ENCODE results near the gene ADI1. TPM values are rescaled to one million over a fixed set of nuclear protein-coding genes. Genes with fewer than 3 reads are reported as not detected.
A peak's percentile ranks its signal among the peaks of the same experiment; 100 is the strongest.

Gene ADI1
- polyA plus RNA-seq, 1 of the 3 experiments (the other 2 are of a cell fraction): 67.2 TPM

DNA sequence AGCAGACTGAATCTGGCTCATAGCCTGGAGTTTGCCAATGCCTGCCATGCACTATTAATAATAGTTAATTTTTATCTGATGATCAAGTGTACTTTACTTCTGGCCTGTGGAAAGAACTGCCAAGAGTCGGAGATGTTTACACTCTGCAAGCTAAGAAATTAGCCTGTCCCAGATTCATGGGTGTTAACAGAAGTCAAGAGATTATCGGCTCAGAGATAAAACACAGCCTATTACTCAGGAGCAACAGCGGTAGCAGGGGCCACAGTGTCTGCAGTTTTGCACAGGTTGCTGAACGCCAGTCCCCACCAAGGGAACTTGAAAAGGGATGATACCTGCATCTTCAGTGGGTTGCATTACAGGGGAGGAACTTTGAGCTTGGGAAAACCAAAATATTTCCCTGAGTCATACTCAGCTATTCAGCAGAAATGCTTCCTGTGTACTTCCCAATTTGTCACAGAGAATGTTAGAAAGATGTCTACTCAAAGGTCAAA lies 4.3 kb upstream of the ADI1 start:
- POLR2A ChIA-PET: interaction anchor here (0.7 kb wide), 1 partner anchor 35 kb away, joined by 3 read pairs; the partner anchor contains the start of gene RNASEH1
- Histone ChIP-seq H3K36me3 (replicated peaks in 1 of 2; ENCODE audit: control insufficient read depth in 1 of 2, insufficient read depth in 2 of 2, low read length in 1 of 2) (no peaks in the 10 kb centered on the region), H3F3A (replicated peaks; ENCODE audit: insufficient read depth) (peaks cover 9% of the 10 kb centered on the region), H3K27ac (ENCODE audit: low read depth in 2 of 2, low read length in 1 of 2) (peak overlapping the region; percentile 18 to 51; a peak in 3 of 4 replicates), H3K27me3 (ENCODE audit: insufficient read depth) (no peaks in the 10 kb centered on the region), H2AFZ (ENCODE audit: low read depth) (peak overlapping the region; percentile 54; the same call in 1 of the 2 replicates), H3K9ac (peak overlapping the region; percentile 2; the same call in 1 of the 2 replicates), H4K20me1 (ENCODE audit: insufficient read depth) (no peaks in the 10 kb centered on the region), H3K4me3 (ENCODE audit: low read depth in 2 of 2, low read length in 1 of 2) (no peak overlapping the region), H3K4me2 (peak overlapping the region; percentile 31; the same call in 1 of the 2 replicates), H3K4me1 (ENCODE audit: control insufficient read depth in 1 of 2, insufficient read depth in 2 of 2, low read depth in 1 of 2, low read length in 1 of 2) (peaks cover 27 to 44% of the 10 kb centered on the region in 2 experiments), H3K9me2 (no peaks in the 10 kb centered on the region), H3K79me2 (ENCODE audit: insufficient read depth) (peaks cover 12% of the 10 kb centered on the region), H3K9me3 (no peaks in the 10 kb centered on the region)
- DNase-seq: peak; percentile 31
- WGBS (ENCODE audit: low lambda C conversion rate): 29% methylated on average over 4 of the region's 4 CpGs
- TF ChIP-seq, protein P1, sequence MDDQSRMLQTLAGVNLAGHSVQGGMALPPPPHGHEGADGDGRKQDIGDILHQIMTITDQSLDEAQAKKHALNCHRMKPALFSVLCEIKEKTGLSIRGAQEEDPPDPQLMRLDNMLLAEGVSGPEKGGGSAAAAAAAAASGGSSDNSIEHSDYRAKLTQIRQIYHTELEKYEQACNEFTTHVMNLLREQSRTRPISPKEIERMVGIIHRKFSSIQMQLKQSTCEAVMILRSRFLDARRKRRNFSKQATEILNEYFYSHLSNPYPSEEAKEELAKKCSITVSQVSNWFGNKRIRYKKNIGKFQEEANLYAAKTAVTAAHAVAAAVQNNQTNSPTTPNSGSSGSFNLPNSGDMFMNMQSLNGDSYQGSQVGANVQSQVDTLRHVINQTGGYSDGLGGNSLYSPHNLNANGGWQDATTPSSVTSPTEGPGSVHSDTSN (IDR thresholded peaks at IDR 0.05): no peak
- peak; percentile 9 for TF ChIP-seq CHD2 (IDR thresholded peaks at IDR 0.05; ENCODE audit: low read length, partially characterized antibody)
- no peak for TF ChIP-seq TCF12 (IDR thresholded peaks at IDR 0.05)
- TF ChIP-seq RCOR1 (IDR thresholded peaks at IDR 0.05; ENCODE audit: low read length): peak; percentile 61; the same call in 1 of the 2 replicates
- no peak for TF ChIP-seq SMC3 (IDR thresholded peaks at IDR 0.05; ENCODE audit: low read depth, low read length)
- TF ChIP-seq JUND (IDR thresholded peaks at IDR 0.05): no peak
- TF ChIP-seq ELF1 (IDR thresholded peaks at IDR 0.05): no peak
- TF ChIP-seq FOXM1 (IDR thresholded peaks at IDR 0.05; ENCODE audit: low read depth): no peak
- CTCF ChIA-PET: interaction anchor here (1.4 to 2.6 kb wide), 2 partner anchors 62 to 99 kb away, joined by 6 to 9 read pairs; no protein-coding TSS in a partner anchor

DNA sequence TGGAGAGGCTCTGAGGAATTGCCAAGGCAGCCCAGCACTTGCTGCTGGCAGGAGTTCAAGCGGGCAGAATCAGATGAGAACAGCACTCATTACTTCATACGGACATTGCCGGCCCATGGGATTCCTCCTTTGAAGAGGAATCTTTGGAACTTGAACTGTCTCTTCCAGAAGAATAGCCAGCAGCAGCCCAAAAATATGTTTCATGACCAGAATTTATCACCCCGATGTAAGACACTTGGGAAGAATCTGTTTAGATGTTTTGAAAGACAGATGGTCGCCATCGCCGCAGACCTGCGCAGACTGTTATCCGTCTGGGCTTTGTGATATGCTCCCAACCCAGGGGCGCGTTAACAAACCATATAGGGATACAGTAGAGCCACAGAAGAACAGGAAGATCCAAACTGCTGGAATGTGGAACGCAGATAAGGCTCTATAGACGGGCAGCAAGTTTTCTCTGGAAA lies 3.7 kb upstream of the ADI1 start:
- Histone ChIP-seq H3K9me3 (no peaks in the 10 kb centered on the region), H3K27ac (ENCODE audit: low read depth in 2 of 2, low read length in 1 of 2) (peak overlapping the region; percentile 18 to 51; a peak in 3 of 4 replicates), H3K4me1 (ENCODE audit: control insufficient read depth in 1 of 2, insufficient read depth in 2 of 2, low read depth in 1 of 2, low read length in 1 of 2) (peaks cover 27 to 45% of the 10 kb centered on the region in 2 experiments), H3K36me3 (replicated peaks in 1 of 2; ENCODE audit: control insufficient read depth in 1 of 2, insufficient read depth in 2 of 2, low read length in 1 of 2) (no peaks in the 10 kb centered on the region), H3K4me3 (ENCODE audit: low read depth in 2 of 2, low read length in 1 of 2) (no peak overlapping the region), H3K79me2 (ENCODE audit: insufficient read depth) (peaks cover 17% of the 10 kb centered on the region), H3K27me3 (ENCODE audit: insufficient read depth) (no peaks in the 10 kb centered on the region), H3K9ac (peak overlapping the region; percentile 2; the same call in 1 of the 2 replicates), H3K9me2 (no peaks in the 10 kb centered on the region), H3F3A (replicated peaks; ENCODE audit: insufficient read depth) (peaks cover 9% of the 10 kb centered on the region), H3K4me2 (peak overlapping the region; percentile 31; the same call in 1 of the 2 replicates), H2AFZ (ENCODE audit: low read depth) (no peak overlapping the region), H4K20me1 (ENCODE audit: insufficient read depth) (no peaks in the 10 kb centered on the region)
- 76% methylated on average over 13 of the region's 13 CpGs for WGBS (ENCODE audit: low lambda C conversion rate)
- peak; percentile 24; the same call in 1 of the 2 replicates for TF ChIP-seq NFIC (IDR thresholded peaks at IDR 0.05; ENCODE audit: borderline replicate concordance)
- TF ChIP-seq, protein P2, sequence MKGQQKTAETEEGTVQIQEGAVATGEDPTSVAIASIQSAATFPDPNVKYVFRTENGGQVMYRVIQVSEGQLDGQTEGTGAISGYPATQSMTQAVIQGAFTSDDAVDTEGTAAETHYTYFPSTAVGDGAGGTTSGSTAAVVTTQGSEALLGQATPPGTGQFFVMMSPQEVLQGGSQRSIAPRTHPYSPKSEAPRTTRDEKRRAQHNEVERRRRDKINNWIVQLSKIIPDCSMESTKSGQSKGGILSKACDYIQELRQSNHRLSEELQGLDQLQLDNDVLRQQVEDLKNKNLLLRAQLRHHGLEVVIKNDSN (IDR thresholded peaks at IDR 0.05; ENCODE audit: borderline replicate concordance, low read depth): no peak
- TF ChIP-seq, protein P3, sequence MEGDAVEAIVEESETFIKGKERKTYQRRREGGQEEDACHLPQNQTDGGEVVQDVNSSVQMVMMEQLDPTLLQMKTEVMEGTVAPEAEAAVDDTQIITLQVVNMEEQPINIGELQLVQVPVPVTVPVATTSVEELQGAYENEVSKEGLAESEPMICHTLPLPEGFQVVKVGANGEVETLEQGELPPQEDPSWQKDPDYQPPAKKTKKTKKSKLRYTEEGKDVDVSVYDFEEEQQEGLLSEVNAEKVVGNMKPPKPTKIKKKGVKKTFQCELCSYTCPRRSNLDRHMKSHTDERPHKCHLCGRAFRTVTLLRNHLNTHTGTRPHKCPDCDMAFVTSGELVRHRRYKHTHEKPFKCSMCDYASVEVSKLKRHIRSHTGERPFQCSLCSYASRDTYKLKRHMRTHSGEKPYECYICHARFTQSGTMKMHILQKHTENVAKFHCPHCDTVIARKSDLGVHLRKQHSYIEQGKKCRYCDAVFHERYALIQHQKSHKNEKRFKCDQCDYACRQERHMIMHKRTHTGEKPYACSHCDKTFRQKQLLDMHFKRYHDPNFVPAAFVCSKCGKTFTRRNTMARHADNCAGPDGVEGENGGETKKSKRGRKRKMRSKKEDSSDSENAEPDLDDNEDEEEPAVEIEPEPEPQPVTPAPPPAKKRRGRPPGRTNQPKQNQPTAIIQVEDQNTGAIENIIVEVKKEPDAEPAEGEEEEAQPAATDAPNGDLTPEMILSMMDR (IDR thresholded peaks at IDR 0.05): no peak
- CTCF ChIA-PET: interaction anchor here (0.7 kb wide), 1 partner anchor 41 kb away, joined by 3 read pairs; no protein-coding TSS in a partner anchor
- POLR2A ChIA-PET: no interaction called here
- DNase-seq: no peak

Data from SK-N-SH (cell line).